Activated naive CD8-positive, alpha-beta T cell treated with anti-CD3 and anti-CD28 coated beads for 36 hours (primary cell): ENCODE data around the gene CEMIP. TPM values are rescaled to one million over a fixed set of nuclear protein-coding genes. Genes with fewer than 3 reads are reported as not detected.
"Not testable (repeated sequence)": the region's sequence is repeated elsewhere in the genome, so short reads cannot be mapped to it uniquely, and the experiment has no call there.

Source experiments
- DNase-seq: peaks from one replicate; pipeline ENCODE4 v3.0.0; 2021
- H3K27ac Mint-ChIP-seq: one replicate; pipeline ENCODE4 v1.8.0; 2022; ENCODE audit warnings: mild to moderate bottlenecking, moderate library complexity, mixed read lengths
- H3K27me3 Mint-ChIP-seq: one replicate; pipeline ENCODE4 v1.8.0; 2022; ENCODE audit warnings: mild to moderate bottlenecking, mixed read lengths
- H3K36me3 Mint-ChIP-seq: one replicate; pipeline ENCODE4 v1.8.0; 2021; ENCODE audit warnings: mild to moderate bottlenecking, mixed read lengths
- H3K4me1 Mint-ChIP-seq: one replicate; pipeline ENCODE4 v1.8.0; 2021; ENCODE audit warnings: mixed read lengths
- H3K4me3 Mint-ChIP-seq: one replicate; pipeline ENCODE4 v1.8.0; 2022; ENCODE audit warnings: mild to moderate bottlenecking, moderate library complexity, mixed read lengths
- H3K9me3 Mint-ChIP-seq: one replicate; pipeline ENCODE4 v1.8.0; 2022; ENCODE audit warnings: mixed read lengths
- total RNA-seq, 2 experiments: library from RNA; stranded (reverse); gene quantifications; one replicate each; pipeline ENCODE4 v1.2.3, GENCODE V29; 2021

Gene CEMIP
- total RNA-seq, 2 experiments from 2014 or later, result not detected

DNA sequence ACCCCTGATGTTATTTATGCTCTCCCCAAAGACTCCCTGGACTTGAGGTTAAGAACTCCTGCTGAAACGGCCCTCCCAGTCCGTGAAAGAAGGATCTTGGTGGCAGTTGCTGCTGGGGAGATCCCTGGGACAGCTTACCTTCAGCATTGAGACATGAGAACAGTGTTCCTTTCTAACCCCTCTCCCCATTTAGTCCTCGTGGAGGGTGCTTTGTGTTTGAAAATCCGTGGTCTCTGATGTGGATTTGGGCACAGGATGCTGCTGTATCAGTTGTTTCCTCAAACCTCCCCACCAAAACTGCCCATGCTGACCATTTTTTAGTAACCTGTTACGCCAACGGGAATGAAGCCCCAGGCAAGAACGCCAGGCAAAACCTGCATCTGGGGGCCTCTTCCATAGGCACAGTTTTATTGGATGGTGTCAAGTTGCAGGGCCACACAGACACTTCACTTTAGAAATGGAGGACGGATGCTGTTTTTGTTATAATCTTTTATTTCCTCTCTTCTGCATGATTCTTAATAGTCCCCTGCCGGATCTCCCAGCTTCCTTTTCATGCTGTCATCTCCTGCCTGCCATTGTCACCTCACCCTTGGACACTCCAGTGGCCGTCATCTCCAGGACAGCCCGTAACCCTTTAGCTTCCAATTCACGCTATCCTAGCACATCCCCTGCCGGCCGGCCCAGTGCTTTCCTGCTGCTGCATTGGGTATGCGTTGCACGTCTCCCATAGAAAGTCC, 31.7 kb upstream of the CEMIP start:
- H3K4me1 Mint-ChIP-seq, result no peaks in the 10 kb centered on the region
- H3K27ac Mint-ChIP-seq, result no peak overlapping the region
- peaks cover 6% of the 10 kb centered on the region for H3K9me3 Mint-ChIP-seq
- no peak overlapping the region for H3K4me3 Mint-ChIP-seq
- H3K36me3 Mint-ChIP-seq, result peaks cover 14% of the 10 kb centered on the region
- DNase-seq, result no peak
- no peaks in the 10 kb centered on the region for H3K27me3 Mint-ChIP-seq

- DNase-seq, result no peak
- H3K9me3 Mint-ChIP-seq, result peaks cover 6% of the 10 kb centered on the region
- peaks cover 17% of the 10 kb centered on the region for H3K36me3 Mint-ChIP-seq
- no peak overlapping the region for H3K4me3 Mint-ChIP-seq
- H3K27me3 Mint-ChIP-seq, result no peaks in the 10 kb centered on the region
- no peak overlapping the region for H3K27ac Mint-ChIP-seq
- no peaks in the 10 kb centered on the region for H3K4me1 Mint-ChIP-seq
Measured at GRCh38 chr15:80749589-80749988, 29.6 kb upstream of the CEMIP start.

DNA sequence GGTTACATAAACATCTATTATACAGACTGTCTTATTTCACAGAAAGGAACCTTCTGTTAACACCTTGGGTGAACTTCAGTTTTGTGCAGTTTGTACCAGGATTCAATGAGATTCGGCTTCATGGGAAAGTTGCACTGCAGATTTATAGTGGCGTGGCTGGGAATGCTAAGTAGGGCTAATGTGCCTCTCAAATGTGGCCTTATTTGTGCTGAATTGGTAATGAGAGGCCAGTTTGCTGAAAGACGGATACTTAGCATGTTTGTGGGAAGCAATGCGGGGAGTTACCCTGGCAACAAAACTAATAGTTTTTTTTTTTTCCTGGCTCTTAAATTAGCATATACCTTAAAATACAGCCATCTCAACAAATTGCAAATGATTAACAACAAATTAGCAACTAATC, 28.6 kb upstream of the CEMIP start:
- Mint-ChIP-seq H3K4me1 (no peaks in the 10 kb centered on the region), H3K9me3 (peaks cover 6% of the 10 kb centered on the region), H3K27me3 (no peaks in the 10 kb centered on the region), H3K36me3 (peaks cover 16% of the 10 kb centered on the region), H3K4me3 (no peak overlapping the region), H3K27ac (no peak overlapping the region)
- no peak for DNase-seq

DNA sequence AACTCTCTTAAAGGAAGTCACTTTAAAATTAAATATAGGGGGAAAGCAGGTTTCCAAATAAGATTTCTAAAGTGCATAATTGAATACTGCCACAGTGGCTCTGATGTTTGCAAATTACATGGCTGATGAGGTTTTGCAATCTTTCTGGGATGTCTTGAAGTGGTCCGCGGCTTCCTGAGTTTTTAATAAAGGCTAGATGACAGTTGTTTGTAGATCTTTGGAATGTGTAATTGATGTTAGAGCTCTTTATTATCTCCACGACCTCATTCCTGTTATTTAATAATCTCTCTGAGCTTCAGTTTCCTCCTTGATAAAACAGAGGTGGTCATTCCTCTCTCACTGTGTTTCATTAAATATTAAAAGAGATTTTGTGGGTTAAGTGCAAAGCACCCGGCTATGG, 27.0 kb upstream of the CEMIP start:
- Mint-ChIP-seq H3K27ac (no peak overlapping the region), H3K36me3 (peaks cover 8% of the 10 kb centered on the region), H3K9me3 (no peaks in the 10 kb centered on the region), H3K4me1 (no peaks in the 10 kb centered on the region), H3K4me3 (no peak overlapping the region), H3K27me3 (no peaks in the 10 kb centered on the region)
- no peak for DNase-seq

- no peak overlapping the region for H3K4me3 Mint-ChIP-seq
- no peak for DNase-seq
- H3K27me3 Mint-ChIP-seq, result no peaks in the 10 kb centered on the region
- H3K9me3 Mint-ChIP-seq, result no peaks in the 10 kb centered on the region
- H3K27ac Mint-ChIP-seq, result no peak overlapping the region
- H3K4me1 Mint-ChIP-seq, result no peaks in the 10 kb centered on the region
- peaks cover 8% of the 10 kb centered on the region for H3K36me3 Mint-ChIP-seq
Measured at GRCh38 chr15:80753161-80753560, 26.0 kb upstream of the CEMIP start.

DNA sequence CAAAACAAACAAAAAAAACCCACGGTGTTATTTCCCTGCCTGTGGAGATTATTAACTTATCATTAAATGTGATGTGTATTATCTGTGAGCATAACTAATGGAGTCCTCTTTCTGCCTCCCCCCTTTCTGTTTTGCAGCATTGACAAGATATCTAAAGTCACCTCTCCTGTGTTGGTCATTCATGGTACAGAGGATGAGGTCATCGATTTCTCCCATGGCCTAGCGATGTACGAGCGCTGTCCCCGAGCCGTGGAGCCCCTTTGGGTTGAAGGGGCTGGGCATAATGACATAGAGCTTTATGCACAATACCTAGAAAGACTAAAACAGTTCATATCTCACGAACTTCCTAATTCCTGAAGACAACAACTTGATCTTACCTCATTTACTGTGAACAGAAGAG, 25.2 kb upstream of the CEMIP start:
- Mint-ChIP-seq H3K27ac (no peak overlapping the region), H3K9me3 (no peaks in the 10 kb centered on the region), H3K36me3 (peaks cover 8% of the 10 kb centered on the region), H3K27me3 (no peaks in the 10 kb centered on the region), H3K4me3 (no peak overlapping the region), H3K4me1 (no peaks in the 10 kb centered on the region)
- no peak for DNase-seq

DNA sequence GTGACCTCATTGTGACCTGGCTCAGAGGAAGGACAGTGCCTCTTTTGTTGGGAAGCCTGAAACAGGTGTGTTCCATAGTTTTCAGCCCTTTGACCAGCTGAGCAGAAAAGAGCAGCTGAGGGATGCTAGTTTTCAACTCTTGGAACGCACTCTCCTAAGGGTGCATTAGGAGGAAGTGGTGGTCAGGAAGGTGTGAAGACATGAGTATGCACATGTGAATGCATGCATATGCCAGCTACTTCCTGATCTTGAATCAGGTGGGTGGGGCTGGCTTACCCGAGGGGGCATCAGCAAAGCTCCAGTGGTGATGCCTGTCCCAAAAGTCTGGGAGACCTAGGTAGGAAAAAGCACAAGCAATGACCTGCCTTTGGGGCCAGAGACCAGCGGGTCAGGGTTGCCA, 23.3 kb upstream of the CEMIP start:
- no peak overlapping the region for H3K4me3 Mint-ChIP-seq
- DNase-seq, result no peak
- no peak overlapping the region for H3K27ac Mint-ChIP-seq
- no peaks in the 10 kb centered on the region for H3K4me1 Mint-ChIP-seq
- H3K27me3 Mint-ChIP-seq, result no peaks in the 10 kb centered on the region
- peaks cover 5% of the 10 kb centered on the region for H3K36me3 Mint-ChIP-seq
- H3K9me3 Mint-ChIP-seq, result no peaks in the 10 kb centered on the region

- H3K9me3 Mint-ChIP-seq, result no peaks in the 10 kb centered on the region
- H3K36me3 Mint-ChIP-seq, result peaks cover 3% of the 10 kb centered on the region
- H3K4me3 Mint-ChIP-seq, result no peak overlapping the region
- H3K4me1 Mint-ChIP-seq, result no peaks in the 10 kb centered on the region
- no peak overlapping the region for H3K27ac Mint-ChIP-seq
- no peak for DNase-seq
- H3K27me3 Mint-ChIP-seq, result no peaks in the 10 kb centered on the region
Measured at GRCh38 chr15:80758130-80758745, 20.9 kb upstream of the CEMIP start.

- Mint-ChIP-seq H3K4me3 (no peak overlapping the region), H3K27me3 (no peaks in the 10 kb centered on the region), H3K36me3 (no peaks in the 10 kb centered on the region), H3K27ac (no peak overlapping the region), H3K4me1 (no peaks in the 10 kb centered on the region), H3K9me3 (no peaks in the 10 kb centered on the region)
- DNase-seq, result no peak
Measured at GRCh38 chr15:80760960-80761359, 18.2 kb upstream of the CEMIP start.

- no peaks in the 10 kb centered on the region for H3K36me3 Mint-ChIP-seq
Measured at GRCh38 chr15:80761754-80762153, 17.4 kb upstream of the CEMIP start.

DNA sequence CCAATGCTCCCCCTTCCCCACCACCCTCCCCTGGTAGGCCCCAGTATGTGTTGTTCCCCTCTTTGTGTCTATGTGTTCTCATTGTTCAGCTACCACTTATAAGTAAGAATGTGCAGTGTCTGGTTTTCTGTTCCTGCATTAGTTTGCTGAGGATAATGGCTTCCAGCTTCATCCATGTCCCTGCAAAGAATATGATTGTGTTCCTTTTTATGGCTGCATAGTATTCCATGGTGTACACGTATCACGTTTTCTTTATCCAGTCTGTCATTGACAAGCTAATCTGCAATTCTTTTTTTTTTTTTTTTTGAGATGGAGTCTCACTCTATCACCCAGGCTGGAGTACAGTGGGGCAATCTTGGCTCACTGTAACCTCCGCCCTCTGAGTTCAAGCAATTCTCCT, 15.9 kb upstream of the CEMIP start:
- not testable (repeated sequence) for H3K27ac Mint-ChIP-seq, H3K36me3 Mint-ChIP-seq, H3K27me3 Mint-ChIP-seq, H3K4me1 Mint-ChIP-seq, H3K9me3 Mint-ChIP-seq, DNase-seq, H3K4me3 Mint-ChIP-seq

More at GRCh38 chr15:80761754-80762153, 17.4 kb upstream of the CEMIP start:
- no peak overlapping the region for H3K27ac Mint-ChIP-seq
- H3K4me1 Mint-ChIP-seq, result no peaks in the 10 kb centered on the region
- H3K27me3 Mint-ChIP-seq, result no peaks in the 10 kb centered on the region
- no peak overlapping the region for H3K4me3 Mint-ChIP-seq
- H3K9me3 Mint-ChIP-seq, result no peaks in the 10 kb centered on the region
- no peak for DNase-seq

- Mint-ChIP-seq H3K36me3 (no peaks in the 10 kb centered on the region), H3K4me1 (no peaks in the 10 kb centered on the region), H3K27me3 (no peaks in the 10 kb centered on the region), H3K9me3 (no peaks in the 10 kb centered on the region), H3K4me3 (no peak overlapping the region), H3K27ac (no peak overlapping the region)
- no peak for DNase-seq
Measured at GRCh38 chr15:80764535-80764934, 14.6 kb upstream of the CEMIP start.

- DNase-seq, result no peak
- Mint-ChIP-seq H3K4me1 (no peaks in the 10 kb centered on the region), H3K36me3 (no peaks in the 10 kb centered on the region), H3K27ac (no peak overlapping the region), H3K4me3 (no peak overlapping the region), H3K27me3 (peaks cover 4% of the 10 kb centered on the region), H3K9me3 (no peaks in the 10 kb centered on the region)
Measured at GRCh38 chr15:80766275-80766674, 12.9 kb upstream of the CEMIP start.

GRCh38 chr15:80768158-80768557, 11.0 kb upstream of the CEMIP start:
- H3K36me3 Mint-ChIP-seq, result no peaks in the 10 kb centered on the region
- H3K4me3 Mint-ChIP-seq, result no peak overlapping the region
- DNase-seq, result no peak
- H3K27me3 Mint-ChIP-seq, result peaks cover 4% of the 10 kb centered on the region
- no peaks in the 10 kb centered on the region for H3K9me3 Mint-ChIP-seq
- no peaks in the 10 kb centered on the region for H3K4me1 Mint-ChIP-seq
- no peak overlapping the region for H3K27ac Mint-ChIP-seq

DNA sequence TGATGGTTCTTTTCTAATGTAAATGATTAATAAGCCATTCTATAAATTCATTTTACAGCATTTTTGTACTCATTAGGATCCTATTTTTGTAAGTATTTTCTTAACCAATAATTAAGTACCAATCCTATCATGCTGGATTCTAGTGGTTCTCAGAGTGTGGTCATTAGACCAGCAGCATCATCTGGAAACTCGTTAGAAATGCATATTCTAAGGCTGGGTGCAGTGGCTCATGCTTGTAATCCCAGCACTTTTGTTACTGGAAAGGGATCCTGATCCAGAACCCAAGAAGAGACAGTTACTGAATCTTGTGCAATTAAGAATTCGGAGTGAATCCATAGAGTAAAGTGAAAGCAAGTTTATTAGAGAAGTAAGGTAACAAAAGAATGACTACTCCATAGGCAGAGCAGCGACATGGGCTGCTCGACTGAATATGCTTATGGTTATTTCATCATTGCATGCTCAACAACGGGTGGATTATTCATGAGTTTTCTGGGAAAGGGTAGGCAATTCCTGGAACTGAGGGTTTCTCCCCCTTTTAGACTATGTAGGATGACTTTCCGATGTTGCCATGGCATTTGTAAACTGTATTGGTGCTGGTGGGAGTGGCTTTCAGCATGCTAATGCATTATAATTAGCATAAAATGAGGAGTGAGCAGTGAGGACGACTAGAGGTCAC, 9.9 kb upstream of the CEMIP start:
- DNase-seq, result no peak
- Mint-ChIP-seq H3K4me1 (no peaks in the 10 kb centered on the region), H3K9me3 (no peaks in the 10 kb centered on the region), H3K4me3 (no peak overlapping the region), H3K36me3 (no peaks in the 10 kb centered on the region), H3K27me3 (peaks cover 4% of the 10 kb centered on the region), H3K27ac (no peak overlapping the region)
